Measurements from ENCODE around the gene GADL1.

The GADL1 gene

GRCh38 chr3:30750967-30751366 lies 143.5 kb downstream of the GADL1 start:
- ChIA-PET CTCF (interaction anchor here (0.7 to 2.4 kb wide), 4 partner anchors 8 to 738 kb away, joined by 3 to 9 read pairs (median 4); no protein-coding TSS in a partner anchor), POLR2A (no interaction called here)
- no peak for DNase-seq (ENCODE audit: extremely low spot score)
- TF ChIP-seq CTCF (IDR thresholded peaks at IDR 0.05; ENCODE audit: control extremely low read depth, extremely low read depth, low read depth, missing control alignments) = no peak

- no peak for TF ChIP-seq CTCF (IDR thresholded peaks at IDR 0.05; ENCODE audit: control extremely low read depth, extremely low read depth, low read depth, missing control alignments)
- no peak for DNase-seq (ENCODE audit: extremely low spot score)
- ChIA-PET CTCF (interaction anchor here (1.0 kb wide), 1 partner anchor 11 kb away, joined by 5 read pairs; no protein-coding TSS in a partner anchor), POLR2A (no interaction called here)
Observed at GRCh38 chr3:30749230-30749629, 145.2 kb downstream of the GADL1 start.

GRCh38 chr3:30747771-30748281 lies 146.6 kb downstream of the GADL1 start:
- POLR2A ChIA-PET = no interaction called here
- DNase-seq (ENCODE audit: extremely low spot score) = no peak
- TF ChIP-seq CTCF (IDR thresholded peaks at IDR 0.05; ENCODE audit: control extremely low read depth, extremely low read depth, low read depth, missing control alignments) = no peak
- CTCF ChIA-PET = interaction anchor here (1.0 kb wide), 1 partner anchor 10 kb away, joined by 5 read pairs; no protein-coding TSS in a partner anchor

GRCh38 chr3:30743641-30744317 lies 150.7 kb downstream of the GADL1 start:
- no peak for TF ChIP-seq CTCF (IDR thresholded peaks at IDR 0.05; ENCODE audit: control extremely low read depth, extremely low read depth, low read depth, missing control alignments)
- DNase-seq (ENCODE audit: extremely low spot score) = no peak
- ChIA-PET POLR2A (no interaction called here), CTCF (interaction anchor here (1.1 to 1.3 kb wide), 4 partner anchors 8 to 544 kb away, joined by 3 to 4 read pairs (median 4); no protein-coding TSS in a partner anchor)

- no peak for TF ChIP-seq CTCF (IDR thresholded peaks at IDR 0.05; ENCODE audit: control extremely low read depth, extremely low read depth, low read depth, missing control alignments)
- DNase-seq (ENCODE audit: extremely low spot score) = no peak
- ChIA-PET CTCF (interaction anchor here (1.1 to 1.2 kb wide), 3 partner anchors 9 to 544 kb away, joined by 3 to 4 read pairs (median 4); no protein-coding TSS in a partner anchor), POLR2A (no interaction called here)
Observed at GRCh38 chr3:30742796-30743619, 151.5 kb downstream of the GADL1 start.

GRCh38 chr3:30741889-30742288 lies 152.6 kb downstream of the GADL1 start:
- POLR2A ChIA-PET = no interaction called here
- TF ChIP-seq CTCF (IDR thresholded peaks at IDR 0.05; ENCODE audit: control extremely low read depth, extremely low read depth, low read depth, missing control alignments) = no peak
- CTCF ChIA-PET = interaction anchor here (0.8 kb wide), 1 partner anchor 10 kb away, joined by 3 read pairs; no protein-coding TSS in a partner anchor

More at GRCh38 chr3:30741889-30742288, 152.6 kb downstream of the GADL1 start:
- no peak for DNase-seq (ENCODE audit: extremely low spot score)

All from GM10248 (cell line).